GM12878 (cell line): Measurements from ENCODE around the gene TANC1. TPM values are rescaled to one million over a fixed set of nuclear protein-coding genes. Genes with fewer than 3 reads are reported as not detected.

ENCODE experiments used
- BMI1 ChIP-seq: fragments of 450-650 bp; IDR thresholded peaks from 2 replicates; pipeline ENCODE4 v1.6.1; 2016; ENCODE audit warnings: mild to moderate bottlenecking, moderate library complexity, borderline replicate concordance
- CBX5 ChIP-seq: sonication (generic); IDR thresholded peaks from 2 replicates; pipeline ENCODE4 v1.6.1; 2016; ENCODE audit warnings: low read depth, moderate library complexity, mild to moderate bottlenecking, inconsistent platforms
- CTCF ChIP-seq, 3 experiments: IDR thresholded peaks in 2 of 3; conservative IDR thresholded peaks in 1 of 3; 2 replicates each; pipeline ENCODE4 v1.5.1; 2011; ENCODE audit warnings: low read depth in 3 of 3, low read length in 3 of 3, mild to moderate bottlenecking in 3 of 3, control low read depth in 2 of 3, moderate library complexity in 2 of 3, inconsistent platforms in 1 of 3, mixed read lengths in 1 of 3; ENCODE audit not compliant: control insufficient read depth in 2 of 3, insufficient read depth in 1 of 3; ENCODE audit errors: extremely low read depth in 1 of 3
- FOXK2 ChIP-seq: fragments of 450-650 bp; IDR thresholded peaks from 2 replicates; pipeline ENCODE4 v1.6.1; 2017; ENCODE audit warnings: mild to moderate bottlenecking, moderate library complexity
- HDAC2 ChIP-seq: fragments of 200-600 bp; sonication (generic); IDR thresholded peaks from 2 replicates; pipeline ENCODE4 v1.6.1; 2017
- KLF5 ChIP-seq: fragments of 450-650 bp; IDR thresholded peaks from 2 replicates; pipeline ENCODE4 v1.6.1; 2014; ENCODE audit warnings: mild to moderate bottlenecking; ENCODE audit not compliant: partially characterized antibody
- LARP7 ChIP-seq: fragments of 450-650 bp; IDR thresholded peaks from 2 replicates; pipeline ENCODE4 v1.6.1; 2017; ENCODE audit warnings: mild to moderate bottlenecking
- MEF2A ChIP-seq: IDR thresholded peaks from 2 replicates; pipeline ENCODE4 v1.6.1; 2011; ENCODE audit warnings: low read depth, mild to moderate bottlenecking, low read length, moderate library complexity; ENCODE audit not compliant: insufficient read depth
- MYC ChIP-seq: IDR thresholded peaks from 2 replicates; pipeline ENCODE4 v1.6.1; 2011; ENCODE audit warnings: mild to moderate bottlenecking, low read length, moderate library complexity, inconsistent platforms; ENCODE audit not compliant: insufficient read depth, insufficient replicate concordance, insufficient read length, severe bottlenecking
- NFYB ChIP-seq: IDR thresholded peaks from 2 replicates; pipeline ENCODE4 v1.6.1; 2011; ENCODE audit warnings: low read depth, mild to moderate bottlenecking, low read length, improper control_type of control experiment, moderate library complexity; ENCODE audit not compliant: insufficient read depth
- NRF1 ChIP-seq: conservative IDR thresholded peaks from 2 replicates; pipeline ENCODE4 v1.6.1; 2011; ENCODE audit warnings: mild to moderate bottlenecking, low read depth, low read length, improper control_type of control experiment
- PAX5 ChIP-seq: IDR thresholded peaks from 2 replicates; pipeline ENCODE4 v1.6.1; 2011; ENCODE audit warnings: low read depth, low read length, borderline replicate concordance
- SMARCA5 ChIP-seq: fragments of 450-650 bp; IDR thresholded peaks from 2 replicates; pipeline ENCODE4 v1.6.1; 2017; ENCODE audit warnings: mild to moderate bottlenecking
- STAT1 ChIP-seq: fragments of 450-650 bp; conservative IDR thresholded peaks from 2 replicates; pipeline ENCODE4 v1.6.1; 2014; ENCODE audit warnings: antibody characterized with exemption, mild to moderate bottlenecking
- WRNIP1 ChIP-seq: IDR thresholded peaks from 2 replicates; pipeline ENCODE4 v1.6.1; 2011; ENCODE audit warnings: low read depth, low read length, improper control_type of control experiment, borderline replicate concordance
- YY1 ChIP-seq: IDR thresholded peaks from 2 replicates; pipeline ENCODE4 v1.6.1; 2011; ENCODE audit warnings: low read depth, mild to moderate bottlenecking, low read length
- polyA plus RNA-seq, 11 experiments: library from polyadenylated mRNA; depleted of rRNA in 4 of 11; unstranded in 6 of 11; stranded (reverse) in 5 of 11; fragments of >200 nt; fragmentation: Nextera tagmentation in 4 of 11; fragmentation: Illumina TruSeq in 1 of 11; extraction: Ambion mirVana in 4 of 11; extraction: Trizol in 1 of 11; gene quantifications; 1 replicate in 1 of 11; 2 replicates in 10 of 11; pipeline versions ENCODE4 v1.2.1 to v1.2.3, GENCODE V29; 2011 to 2016; ENCODE audit warnings: inconsistent platforms in 2 of 11, missing spikeins in 2 of 11, low read depth in 1 of 11
- total RNA-seq, 4 experiments: library from RNA; depleted of rRNA in 3 of 4; stranded (reverse); fragments of >200 nt in 3 of 4; fragmentation: Illumina TruSeq in 1 of 4; extraction: Trizol in 1 of 4; gene quantifications; 2 replicates each; pipeline versions ENCODE4 v1.2.1 to v1.2.3, GENCODE V29; 2013 to 2021

TANC1 gene
- total and polyA plus RNA-seq, 10 of the 15 experiments (the other 5 are each of a cell fraction or from before 2014, with no cell fraction given): 0.05 to 5.0 (median 0.34) TPM

DNA sequence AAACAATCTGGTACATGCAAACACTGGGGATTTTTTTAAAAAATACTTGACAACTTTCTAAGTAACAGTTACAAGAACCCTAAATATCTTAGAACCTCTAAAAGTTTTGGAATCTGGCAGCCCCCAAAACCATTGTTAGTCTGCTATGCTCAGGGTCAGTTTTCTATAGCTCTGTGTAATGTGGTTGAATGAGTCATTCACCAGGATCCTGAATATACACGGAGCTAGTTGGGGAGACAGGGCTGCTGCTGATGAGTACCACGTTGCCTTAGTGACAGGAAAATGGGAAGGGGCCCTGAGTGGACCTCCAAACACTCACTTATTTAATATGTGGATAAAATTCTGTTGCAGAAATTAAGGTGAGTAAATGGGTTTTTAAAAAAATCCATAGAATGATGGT, 36.9 kb upstream of the TANC1 start (continued):
- TF ChIP-seq MYC (no peak), FOXK2 (no peak), WRNIP1 (no peak), NRF1 (no peak), CTCF (IDR thresholded peaks at IDR 0.05 in 2 of 3, conservative IDR thresholded peaks at IDR 0.05 in 1 of 3; ENCODE audit: control insufficient read depth in 2 of 3, extremely low read depth in 1 of 3, insufficient read depth in 1 of 3, low read depth in 3 of 3, low read length in 3 of 3) (no peak), BMI1 (no peak), CBX5 (no peak), YY1 (no peak), STAT1 (no peak), LARP7 (no peak), HDAC2 (no peak), PAX5 (no peak), MEF2A (no peak), SMARCA5 (no peak), NFYB (no peak), KLF5 (no peak)
